Stimulated activated CD4-positive, alpha-beta T cell treated with anti-CD3 and anti-CD28 coated beads, TNF-alpha, amount 100 ng/mL, for 4 hours (primary cell): ENCODE measurements around the gene SEMA5A.

Experiments
- DNase-seq, 3 experiments: peaks; one replicate each; pipeline ENCODE4 v3.0.0-alpha.2; 2020; ENCODE audit warnings: low read depth in 3 of 3

The SEMA5A gene

DNA sequence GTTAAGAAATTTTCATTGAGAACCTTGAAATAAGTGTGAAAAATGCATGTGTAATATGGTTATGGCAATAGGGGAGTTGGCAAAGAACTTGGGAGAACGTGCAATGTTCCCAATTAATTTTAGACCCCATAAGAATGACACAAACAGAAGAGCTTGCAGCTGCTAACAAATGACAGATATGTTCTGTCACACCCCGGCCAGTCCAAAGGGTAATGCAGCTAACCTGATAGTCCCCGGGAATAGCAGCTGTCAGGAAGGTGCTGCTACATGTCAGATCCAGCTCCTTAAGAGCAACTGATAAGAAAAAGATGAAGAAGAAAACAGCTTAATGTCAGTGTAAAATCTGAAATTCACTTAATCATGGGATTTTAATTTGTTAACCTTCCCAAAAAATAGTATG, 30.4 kb downstream of the SEMA5A start:
- no peak for DNase-seq

GRCh38 chr5:9514968-9515367, 30.9 kb downstream of the SEMA5A start:
- DNase-seq, result no peak

DNA sequence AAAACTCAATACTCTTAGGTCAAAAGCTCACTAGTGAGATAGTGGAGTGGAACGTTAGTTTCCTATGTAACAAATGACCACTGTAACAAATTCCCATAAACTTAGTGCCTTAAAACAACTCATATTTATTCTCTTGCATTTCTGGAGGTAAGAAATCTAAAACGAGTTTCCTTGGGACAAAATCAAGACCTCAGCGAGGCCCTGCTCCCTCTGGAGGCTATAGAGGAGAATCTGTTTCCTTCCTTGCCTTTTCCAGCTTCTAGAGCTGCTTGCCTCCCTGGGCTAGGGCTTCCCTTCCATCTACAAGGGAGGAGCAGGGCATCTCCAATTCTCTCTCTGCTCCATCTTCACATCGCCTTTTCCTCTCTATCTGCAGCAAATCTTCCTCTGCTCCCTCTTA, 32.0 kb downstream of the SEMA5A start:
- DNase-seq, result no peak

GRCh38 chr5:9512457-9512856, 33.4 kb downstream of the SEMA5A start:
- no peak for DNase-seq

GRCh38 chr5:9507974-9508373, 37.9 kb downstream of the SEMA5A start:
- no peak for DNase-seq

DNA sequence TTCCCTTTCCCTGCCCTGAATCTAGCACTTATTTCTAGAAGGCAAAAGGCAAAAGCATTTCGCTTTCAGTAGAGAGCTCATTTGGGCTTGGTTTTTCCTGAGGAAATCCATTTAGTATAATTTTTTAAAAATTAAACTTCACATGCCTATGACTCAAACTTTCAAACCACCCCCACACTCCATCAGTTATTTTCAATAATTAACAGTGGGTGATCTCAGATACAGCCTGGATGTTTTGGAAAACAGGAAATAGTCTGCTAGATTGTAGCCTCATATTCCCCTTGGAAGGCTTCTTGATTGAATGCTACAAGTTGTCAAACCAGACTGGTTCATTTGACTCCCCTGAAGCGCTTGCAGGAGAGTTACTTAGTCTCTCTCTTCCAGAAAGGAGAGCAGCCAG, 40.6 kb downstream of the SEMA5A start:
- DNase-seq, result no peak

DNA sequence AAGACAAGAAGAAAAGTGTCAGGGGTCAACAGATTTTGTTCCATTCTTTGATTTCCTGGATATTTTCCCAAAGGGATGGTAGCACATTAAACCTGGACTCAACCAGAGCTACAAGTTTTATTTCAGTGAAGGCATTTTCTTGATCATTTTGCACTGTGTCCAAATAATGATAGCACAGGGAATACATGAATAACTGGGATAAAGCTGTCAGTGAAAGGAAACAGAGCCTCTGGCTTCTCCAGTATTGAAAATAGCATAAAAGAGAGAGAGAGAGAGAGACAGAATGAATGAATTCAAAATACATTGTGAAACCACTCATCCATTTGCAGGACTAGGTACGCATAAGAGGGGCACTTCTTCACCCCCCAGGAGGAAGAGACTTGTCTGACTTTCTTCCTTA, 43.0 kb downstream of the SEMA5A start:
- DNase-seq, result no peak

DNA sequence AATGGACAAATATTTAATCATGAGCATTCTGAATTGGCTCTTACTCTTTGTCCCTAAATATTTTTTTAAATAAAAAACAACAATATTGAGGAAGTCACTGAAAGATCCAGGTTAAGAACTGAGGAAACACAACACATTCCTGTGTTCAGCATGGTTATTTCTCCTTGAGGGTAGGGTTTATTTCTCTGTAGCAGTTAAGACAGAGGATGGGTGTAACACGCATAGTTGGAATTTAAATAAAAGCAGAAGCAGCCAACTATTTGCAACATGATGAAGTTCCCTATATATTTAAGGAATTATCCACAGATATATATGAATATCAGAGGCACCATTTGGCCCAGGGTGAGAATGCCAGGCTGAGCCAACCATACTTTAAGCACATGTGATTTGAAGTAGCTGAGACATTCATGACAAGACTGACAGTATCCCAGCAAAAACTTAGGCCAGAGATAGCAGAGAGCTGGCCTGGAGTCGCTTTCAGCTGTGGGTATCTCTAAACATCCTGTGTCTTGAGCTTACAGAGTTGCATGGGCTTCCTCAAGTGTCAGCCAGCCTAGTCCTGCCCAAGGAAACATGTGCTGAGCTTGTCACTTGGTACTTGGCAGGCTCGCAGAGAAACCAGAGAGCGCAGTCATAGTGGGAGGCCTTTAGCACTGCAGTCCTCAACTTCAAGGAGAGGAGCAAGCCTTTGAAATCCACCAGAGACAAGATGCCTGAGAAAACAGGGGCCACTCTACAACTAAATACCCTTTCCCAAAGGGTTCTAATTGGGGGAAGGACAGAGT, 43.6 kb downstream of the SEMA5A start:
- DNase-seq, result no peak

DNA sequence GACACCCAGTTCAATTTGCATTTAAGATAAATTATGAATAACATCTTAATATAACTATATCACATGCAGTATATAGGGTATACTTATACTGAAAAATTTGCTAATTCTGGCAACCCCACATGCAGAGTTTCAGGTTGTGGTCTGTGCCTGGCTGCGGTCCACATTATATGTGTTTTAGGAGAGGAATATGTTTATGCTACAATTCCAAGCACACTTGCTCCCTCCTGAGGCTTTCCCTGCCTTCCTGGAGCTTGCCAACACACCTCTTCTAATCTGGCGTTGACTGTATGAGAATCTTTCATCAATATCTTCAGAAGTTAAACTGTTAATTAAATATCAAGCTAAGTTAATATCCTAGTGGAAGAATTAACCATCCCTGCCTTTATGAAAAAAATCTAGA, 45.2 kb downstream of the SEMA5A start:
- DNase-seq, result no peak

GRCh38 chr5:9500193-9500592, 45.7 kb downstream of the SEMA5A start:
- no peak for DNase-seq

GRCh38 chr5:9499498-9499876, 46.4 kb downstream of the SEMA5A start:
- no peak for DNase-seq

DNA sequence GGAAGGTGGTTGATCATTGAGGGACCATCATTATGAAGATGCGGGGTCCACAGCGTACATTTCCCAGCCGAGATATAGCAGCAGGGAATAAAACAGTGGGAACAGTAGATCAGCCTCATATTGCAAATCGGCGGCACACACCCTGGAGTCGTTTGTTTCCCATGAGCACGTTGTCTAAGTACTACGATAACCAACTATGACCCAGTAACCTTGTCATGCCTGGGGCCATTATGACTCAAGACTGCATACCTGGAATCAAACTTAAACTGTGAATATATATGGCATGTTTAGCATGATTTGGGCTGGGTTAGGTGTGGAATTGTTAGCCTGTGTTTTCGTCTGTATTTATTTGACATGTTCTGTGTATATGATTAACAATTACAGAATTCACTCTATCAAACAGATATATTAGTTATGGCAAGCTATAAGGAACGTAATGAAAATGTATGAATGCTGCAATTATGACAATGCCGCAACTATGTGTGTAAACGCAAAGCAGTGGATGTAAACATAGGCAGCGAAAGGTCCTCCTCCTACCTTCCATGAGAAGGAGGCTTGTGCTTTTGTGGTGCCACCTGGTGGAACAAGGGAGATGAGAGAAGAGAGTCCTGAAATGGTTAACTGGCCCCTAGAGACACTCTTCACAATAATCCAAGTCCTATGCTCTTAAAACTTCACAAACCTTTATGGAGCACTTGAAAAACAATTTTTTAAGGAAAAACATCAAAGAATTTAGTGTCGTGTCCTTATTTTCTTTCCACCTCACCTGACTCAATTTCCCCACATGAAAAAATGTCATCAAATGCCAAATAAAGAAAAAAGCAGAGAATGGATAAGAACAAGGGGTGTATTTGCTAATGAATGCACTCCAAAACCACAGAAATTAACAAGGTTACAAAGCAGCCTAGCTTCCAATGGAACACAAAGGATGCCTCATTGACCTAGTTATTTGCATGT, 47.1 kb downstream of the SEMA5A start:
- DNase-seq, result no peak

DNA sequence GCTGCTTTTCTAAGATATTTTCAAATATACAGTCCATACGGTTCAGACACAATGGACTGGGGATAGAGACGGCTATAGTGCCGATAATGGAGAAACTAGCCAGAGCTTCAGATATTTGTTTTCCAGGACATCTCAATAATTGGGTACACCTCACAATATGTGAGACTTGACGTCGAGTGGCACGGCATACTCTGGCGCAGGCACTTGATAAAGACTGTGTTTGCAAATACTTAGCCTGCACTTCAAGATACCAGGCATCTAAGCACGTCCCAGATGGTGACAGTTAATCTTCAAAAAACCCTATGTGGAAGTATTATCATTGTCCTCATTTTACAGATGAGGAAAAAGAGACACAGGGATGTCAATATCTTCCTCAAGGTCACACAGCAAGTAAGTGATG, 48.5 kb downstream of the SEMA5A start:
- no peak for DNase-seq

- no peak for DNase-seq
Observed at GRCh38 chr5:9496801-9497200, 49.1 kb downstream of the SEMA5A start.

DNA sequence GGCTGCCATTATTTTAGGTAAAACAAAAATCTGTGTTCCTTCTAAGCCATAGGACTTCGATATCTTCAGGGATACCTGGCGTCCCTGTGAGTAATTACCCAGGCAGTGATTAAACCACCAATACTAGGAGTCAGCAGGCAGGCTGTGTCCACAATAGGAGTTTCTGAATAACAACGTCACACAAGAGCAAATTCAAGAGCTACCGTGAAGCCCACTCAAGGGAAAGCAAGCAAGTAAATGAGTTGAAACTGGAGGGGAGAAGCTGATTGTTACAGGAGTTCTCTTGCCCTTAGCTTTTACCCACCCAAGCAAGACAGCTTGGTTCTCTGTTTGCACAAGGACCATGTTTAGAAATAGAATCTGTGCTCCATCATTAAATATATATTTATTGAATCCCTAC, 50.8 kb downstream of the SEMA5A start:
- no peak for DNase-seq

- no peak for DNase-seq
Observed at GRCh38 chr5:9494301-9494700, 51.6 kb downstream of the SEMA5A start.

GRCh38 chr5:9490494-9491097, 55.3 kb downstream of the SEMA5A start:
- DNase-seq, result no peak

- no peak for DNase-seq
Observed at GRCh38 chr5:9483779-9484178, 62.1 kb downstream of the SEMA5A start.

DNA sequence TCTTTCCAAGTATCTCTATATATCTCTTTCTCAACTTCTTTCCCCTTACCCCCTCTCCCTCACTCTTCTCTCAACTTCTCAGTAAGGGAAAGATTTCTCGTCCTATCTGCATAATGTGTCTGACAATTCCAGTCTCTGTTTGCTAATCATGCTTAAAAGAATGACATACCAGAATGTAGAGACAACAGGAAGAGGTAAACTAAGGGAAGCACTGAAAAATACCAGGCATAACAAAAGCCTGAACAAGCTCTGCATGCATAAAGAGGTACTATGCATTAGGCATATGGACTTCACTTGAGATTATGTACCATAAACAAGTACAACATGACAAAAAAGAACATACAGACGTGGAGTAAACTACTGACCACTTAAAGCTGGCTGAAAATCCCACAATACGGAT, 62.6 kb downstream of the SEMA5A start:
- no peak for DNase-seq

DNA sequence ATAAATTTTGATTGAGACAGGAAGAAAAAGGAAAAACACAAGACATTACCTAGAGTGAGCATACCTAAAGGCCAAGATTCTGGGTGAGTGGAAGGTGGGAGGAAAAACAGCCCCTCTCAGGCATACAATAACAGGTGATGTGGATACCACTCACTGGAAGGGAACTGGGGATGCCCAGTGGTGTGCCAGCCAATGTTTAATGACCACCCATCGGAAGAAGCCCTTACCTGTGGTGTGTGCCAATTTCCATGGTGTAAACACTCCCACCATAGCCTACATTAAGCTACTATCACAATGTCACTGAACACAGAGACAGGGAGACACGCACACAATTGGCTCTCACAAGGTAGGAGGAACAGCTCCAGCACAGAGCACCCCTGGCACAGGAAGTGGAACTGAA, 63.5 kb downstream of the SEMA5A start:
- DNase-seq, result no peak

- DNase-seq, result no peak
Observed at GRCh38 chr5:9480499-9480898, 65.4 kb downstream of the SEMA5A start.

GRCh38 chr5:9479990-9480389, 65.9 kb downstream of the SEMA5A start:
- DNase-seq, result no peak

DNA sequence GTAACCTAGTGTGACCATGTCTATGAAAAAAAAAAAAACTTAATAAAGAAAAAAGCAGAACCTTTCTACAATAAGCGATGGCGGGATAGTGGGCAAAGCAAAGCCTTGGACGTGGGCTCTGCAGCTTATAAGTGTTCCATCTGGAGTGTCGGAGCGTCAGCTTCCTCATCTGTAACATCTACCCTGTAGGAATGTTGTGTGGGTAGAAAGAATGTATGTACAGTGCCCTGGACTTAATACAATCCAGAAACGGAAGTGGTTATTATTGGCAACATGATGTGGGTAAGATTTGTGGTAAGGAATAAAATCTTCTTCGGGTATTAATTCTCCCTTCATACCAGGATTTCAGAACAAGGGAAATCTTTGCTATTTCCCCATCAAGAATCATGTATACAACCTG, 66.5 kb downstream of the SEMA5A start:
- DNase-seq, result no peak
